Stimulated activated CD4-positive, alpha-beta T cell treated with anti-CD3 and anti-CD28 coated beads, TNF-alpha, amount 100 ng/mL, for 48 hours (primary cell): ENCODE data around the gene SVOPL.

Experiments
- DNase-seq, 3 donors: peaks; one replicate each; pipeline ENCODE4 v3.0.0-alpha.2; 2020; ENCODE audit warnings: low read depth in 3 of 3

The SVOPL gene

GRCh38 chr7:138661069-138661635 lies 40.0 kb downstream of the SVOPL start:
- DNase-seq: no peak

- DNase-seq: no peak
Measured at GRCh38 chr7:138658889-138659288, 42.3 kb downstream of the SVOPL start.

- no peak for DNase-seq
Measured at GRCh38 chr7:138657854-138658386, 43.2 kb downstream of the SVOPL start.

GRCh38 chr7:138656952-138657351 lies 44.2 kb downstream of the SVOPL start:
- no peak for DNase-seq

- DNase-seq: no peak
Measured at GRCh38 chr7:138654616-138655015, 46.5 kb downstream of the SVOPL start.

- DNase-seq: no peak
Measured at GRCh38 chr7:138649506-138649905, 51.7 kb downstream of the SVOPL start.

GRCh38 chr7:138645284-138645683 lies 55.9 kb downstream of the SVOPL start:
- no peak for DNase-seq

GRCh38 chr7:138632826-138633602 lies 68.1 kb downstream of the SVOPL start:
- no peak for DNase-seq

- no peak for DNase-seq
Measured at GRCh38 chr7:138632384-138632783, 68.8 kb downstream of the SVOPL start.

- no peak for DNase-seq
Measured at GRCh38 chr7:138630059-138630610, 71.0 kb downstream of the SVOPL start.

- no peak for DNase-seq
Measured at GRCh38 chr7:138627361-138627760, 73.8 kb downstream of the SVOPL start.

- no peak for DNase-seq
Measured at GRCh38 chr7:138626846-138627245, 74.3 kb downstream of the SVOPL start.

- DNase-seq: no peak
Measured at GRCh38 chr7:138625849-138626230, 75.3 kb downstream of the SVOPL start.

- DNase-seq: no peak
Measured at GRCh38 chr7:138625084-138625848, 75.9 kb downstream of the SVOPL start.

GRCh38 chr7:138622841-138623240 lies 78.3 kb downstream of the SVOPL start:
- DNase-seq: no peak

- DNase-seq: no peak
Measured at GRCh38 chr7:138618933-138619332, 82.2 kb downstream of the SVOPL start.

- DNase-seq: no peak
Measured at GRCh38 chr7:138618506-138618905, 82.7 kb downstream of the SVOPL start.

- DNase-seq: no peak
Measured at GRCh38 chr7:138616085-138616484, 85.1 kb downstream of the SVOPL start.

GRCh38 chr7:138613630-138614029 lies 87.5 kb downstream of the SVOPL start:
- DNase-seq: no peak

- DNase-seq: no peak
Measured at GRCh38 chr7:138610671-138611170, 90.4 kb downstream of the SVOPL start.

GRCh38 chr7:138608275-138608674 lies 92.9 kb downstream of the SVOPL start:
- peak in 1 of 3 donors; percentile 13 for DNase-seq
